HG02870 (cell line): Measurements from ENCODE around the gene NUP160.
"Not testable (repeated sequence)": the region's sequence is repeated elsewhere in the genome, so short reads cannot be mapped to it uniquely, and the experiment has no call there.

Experiments used
- ATAC-seq: cut with Tn5 transposase; IDR thresholded peaks from one replicate; pipeline ENCODE4 v1.9.1; 2021; ENCODE audit warnings: mild to moderate bottlenecking, moderate library complexity; ENCODE audit not compliant: unreplicated experiment

The NUP160 gene

DNA sequence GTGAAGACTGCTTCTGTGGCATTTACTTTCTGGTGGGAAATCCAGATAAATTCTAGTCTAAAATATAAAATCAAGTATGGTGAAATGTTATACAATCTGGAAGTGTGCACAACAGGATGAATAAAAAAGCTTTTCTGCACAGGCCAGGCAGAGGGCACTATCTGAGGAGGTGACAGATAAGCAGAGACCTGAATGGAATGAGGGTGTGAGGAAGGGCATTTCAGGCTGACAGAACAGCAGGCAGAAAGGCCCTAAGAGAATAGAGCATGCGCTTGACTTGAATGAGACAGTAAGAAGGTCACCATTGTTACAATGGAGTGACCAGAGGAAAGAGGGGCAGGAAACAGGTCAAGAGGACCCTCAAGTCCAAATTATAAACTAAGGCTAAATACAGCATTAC is 47.4 kb downstream of the NUP160 start:
- no peak for ATAC-seq

DNA sequence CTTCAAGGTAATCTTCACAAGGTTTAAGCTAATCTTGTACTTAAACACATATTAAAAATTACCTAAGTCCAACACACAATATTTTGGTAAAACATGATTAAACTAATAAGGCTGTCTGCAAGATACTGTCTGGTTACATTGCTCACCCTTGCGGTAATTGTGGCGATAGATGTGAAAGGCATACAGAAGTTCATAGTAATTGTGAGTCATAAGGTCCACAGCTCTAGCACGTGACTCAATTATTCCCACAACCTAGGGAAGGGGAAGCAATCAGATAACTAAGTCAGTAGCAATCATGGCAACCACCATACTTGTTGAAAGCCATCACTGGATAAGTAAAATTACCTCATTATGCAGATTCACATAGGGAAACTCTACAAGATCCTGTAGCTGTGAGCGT is 50.5 kb downstream of the NUP160 start:
- no peak for ATAC-seq

GRCh38 chr11:47791774-47792430 is 56.2 kb downstream of the NUP160 start:
- no peak for ATAC-seq

DNA sequence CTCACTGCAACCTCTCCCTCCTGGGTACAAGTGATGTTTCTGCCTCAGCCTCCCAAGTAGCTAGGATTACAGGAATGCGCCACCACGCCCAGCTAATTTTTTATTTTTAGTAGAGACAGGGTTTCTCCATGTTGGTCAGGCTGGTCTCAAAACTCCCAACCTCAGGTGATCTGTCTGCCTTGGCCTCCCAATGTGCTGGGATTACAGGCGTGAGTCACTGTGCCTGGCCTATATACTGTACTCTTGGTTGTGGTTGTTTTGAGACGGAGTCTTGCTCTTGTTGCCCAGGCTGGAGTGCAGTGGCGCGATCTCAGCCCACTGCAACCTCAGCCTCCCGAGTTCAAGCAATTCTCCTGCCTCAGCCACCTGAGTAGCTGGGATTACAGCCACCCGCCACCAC is 58.1 kb downstream of the NUP160 start:
- not testable (repeated sequence) for ATAC-seq

DNA sequence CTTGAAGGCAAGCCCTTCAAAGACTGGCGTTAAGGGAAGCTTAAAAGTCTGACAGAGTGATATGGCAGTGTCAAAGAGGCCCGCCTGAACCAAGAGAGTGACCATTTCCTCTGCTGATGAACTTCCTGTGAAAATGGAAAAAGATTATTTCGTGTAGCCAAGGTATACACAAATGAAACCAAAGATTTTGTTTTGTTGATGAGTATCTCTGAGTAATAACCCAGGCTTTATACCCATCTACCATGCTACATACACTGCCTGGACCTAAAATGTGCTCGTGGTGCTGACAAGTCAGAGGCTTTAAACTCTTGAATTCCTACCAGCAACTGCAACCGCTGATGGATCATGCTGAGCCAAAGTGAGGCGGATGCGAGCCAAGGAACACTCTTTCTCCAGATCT is 60.0 kb downstream of the NUP160 start:
- no peak for ATAC-seq

DNA sequence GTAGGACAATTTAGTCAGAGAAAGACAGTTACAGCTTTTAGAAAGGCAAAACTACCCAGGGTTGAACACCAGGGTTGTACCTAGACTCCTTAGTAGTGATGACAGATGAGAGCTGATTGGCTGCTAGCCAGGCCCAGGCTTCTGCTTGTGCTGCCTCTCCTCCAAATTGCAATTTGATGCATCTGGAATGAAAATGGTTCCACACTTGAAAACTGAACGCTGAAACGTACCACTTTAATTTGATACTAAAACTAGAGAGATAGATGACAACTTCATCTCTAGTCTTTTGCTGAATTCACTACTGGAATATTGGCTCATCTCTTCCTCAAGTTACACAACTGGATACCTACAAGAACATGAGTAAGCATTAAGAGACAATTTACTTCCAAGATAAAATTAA is 61.8 kb downstream of the NUP160 start:
- ATAC-seq: no peak

DNA sequence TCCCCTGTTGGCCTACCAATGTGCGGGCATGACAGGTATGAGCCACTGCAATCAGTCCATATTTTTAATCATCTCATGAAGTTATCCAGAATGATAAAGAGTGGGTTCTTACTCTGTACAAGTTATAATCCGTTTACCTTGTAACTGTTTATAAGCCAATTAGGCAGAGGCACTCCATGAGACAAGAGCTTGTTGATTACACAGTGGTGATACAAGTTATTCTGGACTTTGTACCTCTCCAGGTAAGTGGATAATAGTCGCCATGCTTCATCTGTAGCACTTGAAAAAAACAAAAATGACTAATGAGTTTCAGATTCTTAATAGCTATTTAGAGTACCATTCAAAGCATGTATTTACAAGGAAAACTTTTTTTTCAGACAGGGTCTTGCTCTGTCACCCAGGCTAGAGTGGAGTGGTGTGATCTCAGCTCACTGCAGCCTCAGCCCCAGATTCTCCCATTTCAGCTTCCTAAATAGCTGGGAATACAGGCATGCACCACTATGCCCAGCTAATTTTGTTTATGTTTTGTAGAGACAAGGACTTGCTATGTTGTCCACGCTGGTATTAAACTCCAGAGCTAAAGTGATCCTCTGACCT is 63.3 kb downstream of the NUP160 start:
- ATAC-seq: no peak

DNA sequence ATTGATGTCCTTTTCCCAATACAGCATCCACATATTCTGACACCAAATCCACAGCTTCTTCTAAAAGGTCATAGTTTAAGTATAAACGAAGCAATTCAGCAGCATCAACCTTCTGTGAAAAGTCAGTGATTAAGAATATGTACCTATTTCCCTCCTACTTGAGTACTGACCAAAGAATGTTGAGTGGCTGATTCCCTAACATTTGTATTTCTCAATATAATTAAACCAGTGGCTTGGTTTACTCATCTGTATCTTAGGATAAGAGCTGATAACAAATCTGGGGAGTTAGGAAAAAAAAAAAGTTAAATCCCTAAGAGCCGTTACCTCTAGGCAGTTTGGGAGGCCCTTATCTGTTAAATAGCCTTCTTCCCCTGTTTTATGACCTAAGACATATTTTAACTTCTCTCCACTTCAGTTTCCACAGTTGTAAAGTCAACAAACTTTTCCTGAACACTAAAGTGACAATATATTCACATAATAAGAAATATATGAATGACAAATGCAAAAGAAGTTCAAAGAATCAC is 65.0 kb downstream of the NUP160 start:
- ATAC-seq: no peak

GRCh38 chr11:47778878-47779483 is 69.2 kb downstream of the NUP160 start:
- no peak for ATAC-seq

- no peak for ATAC-seq
Measured at GRCh38 chr11:47775240-47775869, 72.8 kb downstream of the NUP160 start.

- ATAC-seq: no peak
Measured at GRCh38 chr11:47773882-47774281, 74.3 kb downstream of the NUP160 start.

GRCh38 chr11:47769556-47769955 is 78.6 kb downstream of the NUP160 start:
- ATAC-seq: not testable (repeated sequence)

- no peak for ATAC-seq
Measured at GRCh38 chr11:47768101-47768612, 80.0 kb downstream of the NUP160 start.

DNA sequence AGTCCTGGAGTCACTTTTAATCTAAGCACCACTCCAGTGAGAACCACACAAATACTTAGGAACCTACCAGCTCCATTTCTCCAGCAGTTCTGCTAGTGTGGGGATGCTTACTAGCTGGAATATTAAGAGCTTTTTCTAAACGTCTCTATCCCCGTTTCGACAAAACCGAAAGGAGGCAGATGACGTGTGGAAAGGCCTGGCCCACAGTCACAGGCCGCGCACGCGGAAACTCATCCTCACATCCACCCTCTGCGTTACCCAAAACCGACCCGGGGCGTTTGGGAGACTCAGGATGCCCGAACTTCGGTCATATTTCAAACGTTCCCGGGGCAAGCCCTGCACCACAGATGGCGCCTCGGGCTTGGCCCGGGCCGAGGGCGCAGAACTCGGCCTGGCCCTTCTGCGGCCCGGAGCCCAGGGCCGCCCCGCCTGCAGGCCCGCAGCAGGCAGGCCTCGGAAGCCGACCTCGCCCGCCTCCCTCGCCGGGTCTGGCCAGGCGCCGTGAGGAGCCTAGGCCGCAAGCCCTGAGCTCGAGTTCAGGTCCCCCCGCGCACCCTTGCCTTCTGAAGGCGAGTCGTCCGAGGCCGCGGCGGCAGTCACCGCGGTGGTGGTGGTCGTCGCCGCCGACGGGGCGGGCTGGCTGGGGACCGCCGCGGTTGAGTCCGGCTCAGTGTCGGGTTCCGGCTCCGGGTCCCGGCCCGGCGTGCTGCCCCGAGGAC is 81.5 kb downstream of the NUP160 start:
- ATAC-seq: peak; percentile 26

- ATAC-seq: no peak
Measured at GRCh38 chr11:47765086-47765485, 83.1 kb downstream of the NUP160 start.

GRCh38 chr11:47759291-47759690 is 88.9 kb downstream of the NUP160 start:
- not testable (repeated sequence) for ATAC-seq

- no peak for ATAC-seq
Measured at GRCh38 chr11:47756208-47756607, 91.9 kb downstream of the NUP160 start.

- ATAC-seq: peak; percentile 70
Measured at GRCh38 chr11:47750725-47751124, 97.4 kb downstream of the NUP160 start.

GRCh38 chr11:47742494-47742893 is 105.7 kb downstream of the NUP160 start:
- ATAC-seq: not testable (repeated sequence)

DNA sequence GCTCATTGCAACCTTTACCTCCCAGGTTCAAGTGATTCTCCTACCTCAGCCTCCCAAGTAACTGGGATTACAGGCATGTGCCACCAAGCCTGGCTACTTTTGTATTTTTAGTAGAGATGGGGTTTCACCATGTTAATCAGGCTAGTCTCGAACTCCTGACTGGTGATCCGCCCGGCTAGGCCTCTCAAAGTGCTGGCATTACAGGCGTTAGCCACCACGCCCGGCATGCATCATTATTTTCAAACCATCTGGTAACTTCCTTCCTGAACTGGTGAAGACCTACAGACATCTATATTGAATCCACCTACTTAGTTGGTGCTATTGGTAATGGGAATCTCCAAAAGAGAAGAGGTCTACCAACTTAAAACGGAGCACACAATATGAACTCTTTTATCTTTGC is 110.3 kb downstream of the NUP160 start:
- not testable (repeated sequence) for ATAC-seq

GRCh38 chr11:47732271-47732670 is 115.9 kb downstream of the NUP160 start:
- no peak for ATAC-seq
